HG02798 (cell line): ENCODE results near the gene TRPV3.
"Not testable (repeated sequence)": the region's sequence is repeated elsewhere in the genome, so short reads cannot be mapped to it uniquely, and the experiment has no call there.

Experiments used
- ATAC-seq: cut with Tn5 transposase; IDR thresholded peaks from one replicate; pipeline ENCODE4 v1.9.1; 2021; ENCODE audit warnings: mild to moderate bottlenecking; ENCODE audit not compliant: unreplicated experiment, poor library complexity

Gene TRPV3

DNA sequence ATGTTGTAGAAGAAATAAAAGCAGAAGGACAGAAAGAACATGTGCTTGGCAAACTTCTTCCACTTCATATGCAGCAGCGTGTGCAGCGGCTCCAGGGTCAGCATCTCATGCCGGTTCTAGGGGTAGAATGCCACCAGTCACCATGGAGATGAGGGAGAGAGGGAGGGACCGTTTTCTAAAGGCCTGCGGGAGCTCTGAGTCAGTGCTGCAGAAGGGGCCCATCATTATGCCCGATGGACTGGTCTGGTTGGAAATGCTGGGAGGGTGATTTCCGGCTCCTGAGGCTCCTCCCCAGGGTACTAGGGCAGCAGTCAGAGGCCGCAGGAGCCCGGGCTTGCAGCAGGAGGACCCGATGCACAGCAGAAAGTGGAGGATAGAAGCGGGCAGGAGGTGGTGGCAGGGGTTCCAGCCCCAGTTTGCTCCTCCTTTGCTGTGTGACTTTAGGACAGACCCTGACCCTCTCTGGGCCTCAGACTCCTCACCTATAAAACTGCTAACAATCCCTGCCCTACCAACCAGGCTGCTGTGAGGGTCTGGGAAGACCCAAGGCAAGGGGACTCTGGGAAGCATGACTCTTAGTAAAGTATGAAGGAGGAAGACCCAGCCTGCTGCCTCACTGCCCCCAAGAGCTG lies 28.6 kb downstream of the TRPV3 start:
- ATAC-seq, result no peak

DNA sequence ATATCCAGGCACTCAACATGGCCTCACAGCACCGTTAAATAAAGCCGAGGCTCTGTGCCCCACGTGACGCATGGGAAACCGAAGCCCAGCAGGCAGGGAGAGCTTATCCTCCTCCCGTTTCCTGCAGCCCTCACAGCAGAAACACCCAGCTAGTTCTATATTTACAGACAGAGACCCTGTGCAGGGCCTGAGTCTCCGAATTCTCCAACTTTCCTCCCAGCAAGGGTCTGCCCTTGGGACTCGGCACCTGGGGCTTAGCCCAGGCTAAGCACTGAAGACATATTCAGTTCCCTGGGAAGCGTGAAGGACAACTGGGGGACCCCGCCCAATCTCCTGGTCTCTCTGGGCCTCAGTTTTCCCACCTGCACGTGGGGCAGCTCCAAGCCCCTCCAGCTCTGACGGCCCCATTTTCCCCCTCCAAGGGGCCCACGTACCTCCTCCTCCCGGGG lies 29.2 kb downstream of the TRPV3 start:
- no peak for ATAC-seq

DNA sequence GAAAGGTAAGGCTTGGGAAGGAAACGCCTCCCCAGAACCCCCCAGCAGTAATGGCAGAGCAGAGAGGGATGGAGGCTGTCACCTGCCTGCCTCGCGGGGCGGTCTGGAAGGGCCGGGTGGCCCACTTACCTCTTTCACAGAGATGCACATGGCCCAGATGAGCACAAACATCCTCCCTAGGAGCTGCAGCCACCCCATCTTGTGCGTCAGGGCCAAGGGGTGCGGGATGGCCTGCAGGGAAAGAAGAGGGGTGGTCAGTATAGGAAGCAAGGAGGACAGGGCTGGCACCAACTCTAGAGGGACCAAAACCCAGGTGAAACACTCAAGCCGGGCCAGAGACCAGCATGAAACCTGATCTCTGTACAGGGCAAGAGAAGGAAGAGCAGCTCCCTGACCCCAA lies 29.7 kb downstream of the TRPV3 start:
- ATAC-seq, result no peak

DNA sequence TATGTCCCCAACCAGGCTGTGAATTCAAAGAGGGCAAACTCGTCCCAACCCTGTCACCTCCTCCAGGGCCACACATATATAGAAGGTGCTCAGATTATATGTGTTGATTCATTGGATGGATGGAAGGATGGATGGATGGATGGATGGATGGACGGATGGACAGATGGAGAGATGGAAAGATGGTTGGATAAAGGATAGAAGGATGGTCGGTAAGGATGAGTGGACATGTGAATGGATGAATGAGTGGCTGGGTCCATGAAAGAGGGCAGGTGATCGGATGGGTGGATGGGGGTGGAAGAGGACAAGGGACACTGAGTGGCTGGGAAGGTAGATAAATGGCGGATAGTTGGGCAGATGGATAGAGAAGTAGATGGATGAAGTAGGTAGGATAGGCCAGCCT lies 30.1 kb downstream of the TRPV3 start:
- ATAC-seq, result no peak

GRCh38 chr17:3526971-3527370 lies 30.6 kb downstream of the TRPV3 start:
- no peak for ATAC-seq

DNA sequence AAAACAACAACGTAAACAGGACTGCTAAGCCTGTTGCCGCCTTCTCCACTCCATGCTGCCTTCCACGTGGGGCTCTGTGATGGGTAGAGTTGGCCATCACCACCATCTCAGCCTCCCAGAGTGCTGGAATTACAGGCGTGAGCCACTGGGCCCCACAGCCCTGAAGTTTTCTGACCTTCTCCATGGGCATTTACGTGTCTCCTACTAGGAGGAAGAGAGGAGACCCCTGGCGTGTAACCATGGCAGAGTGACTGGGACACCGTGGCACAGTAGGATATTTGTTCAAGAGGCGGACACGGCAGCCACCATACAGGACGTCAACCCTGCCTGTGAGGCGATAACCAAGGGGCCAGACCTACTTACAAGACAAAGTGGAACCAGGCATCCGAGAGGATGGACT lies 31.1 kb downstream of the TRPV3 start:
- no peak for ATAC-seq

DNA sequence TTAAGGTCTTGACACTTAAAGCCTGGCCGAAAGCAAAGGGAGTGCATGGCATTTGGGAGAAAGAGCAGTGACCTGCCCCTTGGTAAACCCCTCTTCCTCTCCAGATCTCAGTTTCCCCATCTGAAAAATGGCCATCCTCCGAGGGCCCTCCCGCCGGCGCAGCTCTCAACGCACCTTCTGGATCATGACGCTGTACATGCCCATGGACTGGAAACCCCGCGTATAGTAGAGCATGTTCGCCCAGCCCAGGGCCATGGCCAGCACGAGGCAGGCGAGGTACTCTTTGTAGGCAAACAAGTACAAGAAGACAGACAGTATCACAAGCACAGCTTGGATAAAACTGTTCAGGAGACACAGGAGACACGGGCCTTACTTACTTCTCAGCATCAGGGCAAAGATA lies 33.6 kb downstream of the TRPV3 start:
- ATAC-seq, result no peak

DNA sequence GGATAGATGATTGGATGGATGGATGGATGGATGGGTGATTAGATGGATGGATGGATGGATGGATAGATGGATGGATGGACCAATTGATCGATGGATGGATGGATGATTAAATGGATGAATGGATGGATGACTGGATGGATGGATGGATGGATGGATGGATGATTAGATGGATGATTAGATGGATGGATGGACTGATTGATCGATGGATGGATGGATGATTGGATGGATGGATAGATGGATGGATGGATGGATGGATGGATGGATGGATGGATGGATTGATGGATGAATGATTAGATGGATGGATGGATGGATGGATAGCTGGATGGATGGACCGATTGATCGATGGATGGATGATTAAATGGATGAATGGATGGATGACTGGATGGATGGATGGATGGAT lies 38.1 kb downstream of the TRPV3 start:
- not testable (repeated sequence) for ATAC-seq

GRCh38 chr17:3514873-3515272 lies 42.7 kb downstream of the TRPV3 start:
- no peak for ATAC-seq

- not testable (repeated sequence) for ATAC-seq
Observed at GRCh38 chr17:3514167-3514566, 43.4 kb downstream of the TRPV3 start.

DNA sequence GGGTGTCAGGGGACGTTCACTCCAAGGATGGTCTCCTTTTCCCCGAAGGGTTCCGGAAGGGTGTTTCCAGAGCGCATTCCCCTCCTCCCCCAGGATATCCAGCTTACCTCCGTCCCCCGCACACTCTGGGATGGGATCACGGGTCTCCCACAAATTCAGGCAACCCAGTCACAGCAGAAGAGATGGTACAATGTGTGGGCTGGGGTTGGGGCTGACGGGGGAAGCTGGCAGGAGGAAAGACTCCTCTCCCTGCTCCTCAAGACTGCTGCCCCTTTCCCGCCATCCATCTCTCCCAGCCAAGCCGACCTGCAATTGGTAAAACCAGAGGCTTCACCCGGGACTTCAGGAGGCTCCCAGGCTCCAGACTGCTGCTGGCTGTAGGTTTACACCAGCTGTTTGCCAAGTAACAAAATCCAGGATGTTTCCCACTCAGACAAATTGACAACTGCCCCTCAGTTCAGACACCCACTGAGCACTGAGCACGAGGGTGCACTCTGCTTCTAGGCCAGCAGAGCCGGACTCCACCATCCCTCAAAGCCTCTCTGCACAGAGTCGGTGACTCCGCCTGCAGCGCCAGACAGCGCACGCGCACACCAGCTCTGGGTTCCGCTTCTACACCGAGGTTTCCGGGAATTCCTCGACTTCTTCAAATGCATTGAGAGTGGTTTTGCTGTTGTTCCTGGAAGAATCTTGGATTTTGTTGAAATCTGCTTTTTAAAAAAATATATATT lies 44.1 kb downstream of the TRPV3 start:
- ATAC-seq, result no peak

DNA sequence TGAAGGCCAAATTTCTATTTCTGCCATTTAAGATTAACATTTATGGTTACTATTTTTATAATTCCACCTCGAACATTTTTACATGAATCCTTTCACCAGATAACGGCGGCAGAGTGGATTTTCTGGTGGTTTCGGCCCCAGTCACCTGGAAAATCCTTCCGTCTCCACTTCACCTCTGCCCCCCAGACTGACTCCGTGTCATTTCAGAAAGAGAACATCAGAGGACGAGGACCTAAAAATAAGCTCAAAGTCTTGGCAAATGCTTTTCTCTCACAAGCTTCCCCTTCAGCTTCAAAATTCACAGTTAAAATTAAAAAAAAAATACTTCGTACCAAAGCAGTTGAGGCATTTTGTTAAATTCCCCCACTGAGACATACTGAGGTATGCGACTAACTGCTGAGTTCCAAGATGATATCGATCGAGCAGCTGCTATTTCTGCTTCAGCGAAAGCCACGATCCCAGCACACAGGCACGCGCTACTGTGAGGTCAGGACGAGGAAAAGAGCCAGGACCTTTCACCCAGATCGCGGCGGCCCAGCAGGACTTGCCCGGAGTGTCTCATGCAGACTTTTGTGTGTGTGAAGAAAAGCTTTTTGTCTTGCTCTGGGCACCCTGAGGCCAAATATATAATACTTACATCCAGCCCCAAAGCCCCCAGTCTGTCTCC lies 45.0 kb downstream of the TRPV3 start:
- no peak for ATAC-seq

DNA sequence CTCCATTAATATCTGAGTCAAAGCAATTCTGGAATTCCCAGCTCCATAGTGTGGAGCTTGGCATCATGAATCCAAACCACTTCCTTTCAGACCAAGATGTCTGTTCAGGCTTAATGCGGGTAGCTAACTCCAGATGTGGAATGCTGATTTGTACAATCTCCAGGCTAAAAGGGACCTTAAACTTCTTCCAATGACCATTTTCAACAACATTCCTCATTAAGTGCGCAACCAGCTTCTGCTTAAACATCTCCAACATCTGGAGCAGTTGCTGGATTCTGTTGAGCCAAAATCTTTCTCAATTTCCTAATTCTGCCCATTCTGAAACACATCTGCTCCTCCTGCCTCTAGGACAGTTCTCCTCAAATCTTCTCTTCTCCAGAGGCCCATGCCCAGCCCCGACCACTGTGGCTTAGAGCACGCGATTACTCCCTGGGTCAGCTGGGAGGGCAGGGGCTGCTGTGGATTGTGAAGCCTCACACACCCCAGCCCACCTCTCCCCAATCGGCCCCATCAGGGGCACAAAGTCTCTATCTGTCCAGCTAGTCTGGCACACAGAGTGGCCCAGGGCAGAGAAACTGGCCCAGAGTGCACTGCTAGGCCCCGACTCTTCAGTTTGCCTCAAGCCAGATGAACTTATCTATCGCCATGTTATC lies 45.6 kb downstream of the TRPV3 start:
- no peak for ATAC-seq

- ATAC-seq, result no peak
Observed at GRCh38 chr17:3510090-3510489, 47.5 kb downstream of the TRPV3 start.

DNA sequence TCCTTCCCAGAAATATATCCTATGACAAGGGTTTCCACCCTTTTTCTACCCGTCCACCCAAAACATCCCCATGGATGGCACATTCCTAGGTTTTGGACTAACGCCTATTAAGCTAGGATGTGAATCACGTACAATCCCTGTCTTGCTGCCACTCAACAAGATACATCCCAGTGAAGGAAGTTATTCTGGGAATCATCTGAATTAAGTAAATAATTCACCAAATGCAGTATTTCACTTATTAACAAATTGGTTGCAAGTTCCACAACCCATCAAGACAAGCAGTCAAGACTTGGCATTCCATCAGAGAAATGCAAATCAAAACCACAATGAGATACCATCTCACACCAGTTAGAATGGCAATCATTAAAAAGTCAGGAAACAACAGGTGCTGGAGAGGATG lies 49.7 kb downstream of the TRPV3 start:
- no peak for ATAC-seq

DNA sequence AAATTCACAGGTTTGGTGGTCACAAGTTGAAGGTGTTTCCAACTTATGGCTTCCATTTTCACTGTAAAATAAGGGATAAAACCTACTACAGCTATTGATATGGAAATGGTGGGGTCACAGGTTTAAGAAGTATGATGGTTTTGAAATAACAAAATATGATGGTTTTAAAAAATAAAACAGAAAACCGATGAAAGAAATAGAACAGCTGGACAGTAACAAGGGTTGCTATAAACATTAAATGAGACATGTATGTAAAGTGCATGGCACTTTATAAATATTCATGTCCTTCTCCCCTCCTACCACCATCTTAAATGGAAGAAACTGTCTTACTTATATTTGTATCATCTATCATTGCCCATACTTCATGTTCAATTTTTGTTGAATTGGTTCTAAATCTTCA lies 50.5 kb downstream of the TRPV3 start:
- ATAC-seq, result no peak

DNA sequence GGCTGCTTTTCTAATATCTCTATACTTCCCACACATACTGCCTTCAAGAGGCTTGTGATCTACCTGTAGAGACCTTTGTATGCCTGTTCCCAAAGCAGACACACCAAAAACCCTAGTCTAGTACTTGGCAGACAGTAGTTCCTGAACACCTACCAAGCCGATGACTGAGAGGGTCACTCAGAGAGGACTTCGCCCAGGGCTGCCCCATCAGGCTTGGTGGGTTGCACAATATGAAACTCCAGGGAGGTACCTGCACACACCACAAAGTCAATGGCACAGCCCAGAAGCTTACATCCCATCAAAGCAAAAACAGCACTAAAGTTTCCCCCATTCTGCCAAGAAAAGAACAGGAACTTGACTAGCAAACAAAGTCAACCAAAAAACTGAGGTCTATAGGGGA lies 51.6 kb downstream of the TRPV3 start:
- no peak for ATAC-seq

GRCh38 chr17:3505008-3505407 lies 52.6 kb downstream of the TRPV3 start:
- ATAC-seq, result no peak

DNA sequence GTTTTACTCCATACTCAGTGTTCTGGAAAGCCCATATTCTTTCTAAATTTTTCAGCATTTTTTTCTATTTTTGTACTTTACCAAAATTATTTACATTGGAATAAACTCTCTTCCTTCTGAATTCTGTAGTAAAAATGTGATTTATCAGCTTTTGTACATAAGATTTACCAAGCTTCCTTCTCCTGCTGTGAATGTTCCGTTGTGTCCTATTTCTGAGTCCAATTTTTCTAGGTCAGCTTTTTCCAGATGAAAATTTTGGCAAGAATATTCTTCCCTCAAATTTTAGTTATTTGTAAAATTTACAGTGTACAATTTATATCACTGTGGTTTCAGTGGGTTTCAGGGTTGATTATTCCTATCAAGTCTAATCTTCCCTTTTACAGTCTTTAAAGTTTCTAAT lies 54.3 kb downstream of the TRPV3 start:
- no peak for ATAC-seq

GRCh38 chr17:3502466-3502865 lies 55.1 kb downstream of the TRPV3 start:
- no peak for ATAC-seq

- no peak for ATAC-seq
Observed at GRCh38 chr17:3501344-3501743, 56.3 kb downstream of the TRPV3 start.
